Muscle of leg (tissue), 11 donors: ENCODE results near the gene AOPEP. TPM values are rescaled to one million over a fixed set of nuclear protein-coding genes. Genes with fewer than 3 reads are reported as not detected.

ENCODE experiments used
- DNase-seq: peaks from one replicate; pipeline ENCODE4 v3.0.0; 2013
- H3K27ac ChIP-seq: one replicate; pipeline ENCODE4 v1.5.1; 2013; ENCODE audit warnings: mild to moderate bottlenecking, low read length, control low read depth
- H3K27me3 ChIP-seq: one replicate; pipeline ENCODE4 v1.6.1; 2013; ENCODE audit warnings: low read length; ENCODE audit not compliant: control insufficient read depth, insufficient read depth
- H3K36me3 ChIP-seq: one replicate; pipeline ENCODE4 v1.6.1; 2013; ENCODE audit warnings: low read length; ENCODE audit not compliant: control insufficient read depth, insufficient read depth
- H3K4me1 ChIP-seq: one replicate; pipeline ENCODE4 v1.6.1; 2013; ENCODE audit warnings: low read length; ENCODE audit not compliant: control insufficient read depth, insufficient read depth
- H3K4me3 ChIP-seq: one replicate; pipeline ENCODE4 v1.5.1; 2013; ENCODE audit warnings: low read length, control low read depth
- H3K9me3 ChIP-seq: replicated peaks from 2 replicates; pipeline ENCODE4 v1.6.1; 2013; ENCODE audit warnings: low read depth, low read length; ENCODE audit not compliant: control insufficient read depth
- WGBS: methylation state at CpG from one replicate; pipeline ENCODE4 v1.1.5; 2013; ENCODE audit warnings: missing lambda C conversion rate; ENCODE audit not compliant: insufficient coverage; 5-methylcytosine and 5-hydroxymethylcytosine counted together
- polyA plus RNA-seq, 8 donors: library from polyadenylated mRNA; unstranded; fragments of 120-200 nt; gene quantifications; one replicate each; pipeline versions ENCODE4 v1.2.1 to v1.2.3, GENCODE V29; 2013; ENCODE audit warnings: inconsistent platforms in 1 of 8, low replicate concordance in 1 of 8; ENCODE audit not compliant: insufficient read length in 8 of 8, insufficient read depth in 1 of 8
- total RNA-seq: library from RNA; stranded (reverse); fragments of 120-200 nt; gene quantifications from one replicate; pipeline ENCODE4 v1.2.4, GENCODE V29; 2013

Gene AOPEP
- total and polyA plus RNA-seq, 9 donors, result 35.0 to 52.3 (median 43.3) TPM

- Histone ChIP-seq H3K27me3 (no peaks in the 10 kb centered on the region), H3K4me1 (peaks cover 22% of the 10 kb centered on the region), H3K36me3 (no peaks in the 10 kb centered on the region), H3K9me3 (no peaks in the 10 kb centered on the region), H3K4me3 (no peak overlapping the region), H3K27ac (peak overlapping the region; percentile 61)
- no peak for DNase-seq
- WGBS, result no CpG with 5 or more reads among the region's 9 CpGs
Observed at GRCh38 chr9:94908583-94909249, 182.2 kb downstream of the AOPEP start.

- H3K4me1 ChIP-seq, result peaks cover 22% of the 10 kb centered on the region
- H3K9me3 ChIP-seq, result no peaks in the 10 kb centered on the region
- H3K4me3 ChIP-seq, result no peak overlapping the region
- 100% methylated on average over 2 of the region's 12 CpGs for WGBS
- H3K27me3 ChIP-seq, result no peaks in the 10 kb centered on the region
- H3K36me3 ChIP-seq, result no peaks in the 10 kb centered on the region
- H3K27ac ChIP-seq, result no peak overlapping the region
- no peak for DNase-seq
Observed at GRCh38 chr9:94909250-94909894, 182.9 kb downstream of the AOPEP start.

GRCh38 chr9:94909965-94910730, 183.6 kb downstream of the AOPEP start:
- no peak overlapping the region for H3K27ac ChIP-seq
- peaks cover 22% of the 10 kb centered on the region for H3K4me1 ChIP-seq
- H3K9me3 ChIP-seq, result no peaks in the 10 kb centered on the region
- no peaks in the 10 kb centered on the region for H3K27me3 ChIP-seq
- WGBS, result 89% methylated on average over 19 of the region's 20 CpGs
- no peak overlapping the region for H3K4me3 ChIP-seq
- no peaks in the 10 kb centered on the region for H3K36me3 ChIP-seq
- DNase-seq, result no peak

- Histone ChIP-seq H3K36me3 (no peaks in the 10 kb centered on the region), H3K4me3 (no peak overlapping the region)
Observed at GRCh38 chr9:94911211-94911610, 184.7 kb downstream of the AOPEP start.

GRCh38 chr9:94911986-94912635, 185.6 kb downstream of the AOPEP start:
- peaks cover 19% of the 10 kb centered on the region for H3K4me1 ChIP-seq
- no peak overlapping the region for H3K27ac ChIP-seq

More at GRCh38 chr9:94911211-94911610, 184.7 kb downstream of the AOPEP start:
- WGBS, result no CpG with 5 or more reads among the region's 3 CpGs
- Histone ChIP-seq H3K27me3 (no peaks in the 10 kb centered on the region), H3K9me3 (no peaks in the 10 kb centered on the region), H3K27ac (no peak overlapping the region), H3K4me1 (peaks cover 22% of the 10 kb centered on the region)
- DNase-seq, result no peak

GRCh38 chr9:94912700-94913249, 186.3 kb downstream of the AOPEP start:
- DNase-seq, result no peak
- WGBS, result 98% methylated on average over 5 of the region's 8 CpGs
- Histone ChIP-seq H3K4me1 (peaks cover 13% of the 10 kb centered on the region), H3K36me3 (no peaks in the 10 kb centered on the region), H3K9me3 (no peaks in the 10 kb centered on the region), H3K27me3 (no peaks in the 10 kb centered on the region), H3K27ac (no peak overlapping the region), H3K4me3 (no peak overlapping the region)

More at GRCh38 chr9:94911986-94912635, 185.6 kb downstream of the AOPEP start:
- no peak for DNase-seq
- Histone ChIP-seq H3K9me3 (no peaks in the 10 kb centered on the region), H3K36me3 (no peaks in the 10 kb centered on the region), H3K27me3 (no peaks in the 10 kb centered on the region), H3K4me3 (no peak overlapping the region)
- 96% methylated on average over 5 of the region's 11 CpGs for WGBS

GRCh38 chr9:94913550-94913949, 187.1 kb downstream of the AOPEP start:
- no peak overlapping the region for H3K27ac ChIP-seq
- no peaks in the 10 kb centered on the region for H3K9me3 ChIP-seq
- no peak for DNase-seq
- H3K36me3 ChIP-seq, result no peaks in the 10 kb centered on the region
- no peaks in the 10 kb centered on the region for H3K27me3 ChIP-seq
- WGBS, result no CpG with 5 or more reads among the region's 4 CpGs
- peaks cover 6% of the 10 kb centered on the region for H3K4me1 ChIP-seq
- H3K4me3 ChIP-seq, result no peak overlapping the region

- no peak for DNase-seq
- Histone ChIP-seq H3K4me3 (no peak overlapping the region), H3K27me3 (no peaks in the 10 kb centered on the region), H3K36me3 (no peaks in the 10 kb centered on the region), H3K4me1 (peaks cover 13% of the 10 kb centered on the region), H3K9me3 (no peaks in the 10 kb centered on the region), H3K27ac (no peak overlapping the region)
- WGBS, result 83% methylated on average over 6 of the region's 17 CpGs
Observed at GRCh38 chr9:94915476-94916450, 189.3 kb downstream of the AOPEP start.

GRCh38 chr9:94916956-94917355, 190.5 kb downstream of the AOPEP start:
- WGBS, result 73% methylated on average over 5 of the region's 6 CpGs

More at GRCh38 chr9:94916956-94917355, 190.5 kb downstream of the AOPEP start:
- Histone ChIP-seq H3K27me3 (no peaks in the 10 kb centered on the region), H3K27ac (no peak overlapping the region), H3K4me1 (peaks cover 21% of the 10 kb centered on the region), H3K4me3 (no peak overlapping the region), H3K9me3 (no peaks in the 10 kb centered on the region), H3K36me3 (no peaks in the 10 kb centered on the region)
- no peak for DNase-seq
